GM23338 (cell line): Measurements from ENCODE around the gene GUCA2A. TPM values are rescaled to one million over a fixed set of nuclear protein-coding genes. Genes with fewer than 3 reads are reported as not detected.
A peak's percentile ranks its signal among the peaks of the same experiment; 100 is the strongest.

Experiments
- ATAC-seq: fragments of 200-7000 bp; cut with Tn5 transposase; 3 replicates; pipeline ENCODE4 v1.9.1; 2020
- DNase-seq: peaks from one replicate; pipeline ENCODE4 v3.0.0-alpha.2; 2015; ENCODE audit warnings: low spot score
- H2AFZ ChIP-seq: fragments of 200-600 bp; sonication (generic); 2 replicates; pipeline ENCODE4 v1.8.0; 2016; ENCODE audit warnings: antibody characterized with exemption, mild to moderate bottlenecking, moderate library complexity
- H3F3A ChIP-seq: fragments of 200-600 bp; sonication (generic); replicated peaks from 2 replicates; pipeline ENCODE4 v1.8.0; 2017; ENCODE audit warnings: antibody characterized with exemption, mixed run types, low read depth
- H3K27ac ChIP-seq: fragments of 200-600 bp; sonication (generic); 2 replicates; pipeline ENCODE4 v1.6.1; 2016; ENCODE audit warnings: low read depth
- H3K27me3 ChIP-seq: fragments of 200-600 bp; sonication (generic); 2 replicates; pipeline ENCODE4 v1.8.0; 2016; ENCODE audit warnings: mild to moderate bottlenecking, mixed run types, moderate library complexity; ENCODE audit not compliant: insufficient read depth
- H3K36me3 ChIP-seq: fragments of 200-600 bp; sonication (generic); 2 replicates; pipeline ENCODE4 v1.8.0; 2016; ENCODE audit warnings: mild to moderate bottlenecking; ENCODE audit not compliant: insufficient read depth
- H3K4me1 ChIP-seq: fragments of 200-600 bp; sonication (generic); 2 replicates; pipeline ENCODE4 v1.8.0; 2016; ENCODE audit warnings: mild to moderate bottlenecking, moderate library complexity; ENCODE audit not compliant: insufficient read depth
- H3K4me2 ChIP-seq: fragments of 200-600 bp; sonication (generic); 2 replicates; pipeline ENCODE4 v1.7.1; 2017; ENCODE audit warnings: mixed run types
- H3K4me3 ChIP-seq: fragments of 200-600 bp; sonication (generic); 2 replicates; pipeline ENCODE4 v1.6.1; 2016; ENCODE audit warnings: mixed run types
- H3K79me2 ChIP-seq: fragments of 200-600 bp; sonication (generic); replicated peaks from 2 replicates; pipeline ENCODE4 v1.8.0; 2017; ENCODE audit warnings: mild to moderate bottlenecking; ENCODE audit not compliant: insufficient read depth
- H3K9me2 ChIP-seq: fragments of 200-600 bp; sonication (generic); 2 replicates; pipeline ENCODE4 v1.8.0; 2017; ENCODE audit not compliant: insufficient read depth
- H4K20me1 ChIP-seq: fragments of 200-600 bp; sonication (generic); replicated peaks from 2 replicates; pipeline ENCODE4 v1.8.0; 2017; ENCODE audit warnings: mild to moderate bottlenecking; ENCODE audit not compliant: insufficient read depth
- H3K27ac Mint-ChIP-seq: 2 replicates; pipeline ENCODE4 v1.8.0; 2020; ENCODE audit warnings: inconsistent platforms, mild to moderate bottlenecking, moderate library complexity, mixed read lengths
- H3K27me3 Mint-ChIP-seq: 3 replicates; pipeline ENCODE4 v1.8.0; 2022; ENCODE audit warnings: low read depth, mild to moderate bottlenecking, moderate library complexity, mixed read lengths, inconsistent platforms; ENCODE audit not compliant: insufficient read depth, poor library complexity
- H3K36me3 Mint-ChIP-seq: 3 replicates; pipeline ENCODE4 v1.8.0; 2021; ENCODE audit warnings: low read depth, mild to moderate bottlenecking, inconsistent platforms, moderate library complexity, mixed read lengths
- H3K4me1 Mint-ChIP-seq: 3 replicates; pipeline ENCODE4 v1.8.0; 2020; ENCODE audit warnings: mild to moderate bottlenecking, inconsistent platforms, mixed read lengths
- H3K4me3 Mint-ChIP-seq: 3 replicates; pipeline ENCODE4 v1.8.0; 2021; ENCODE audit warnings: moderate library complexity, mild to moderate bottlenecking, inconsistent platforms, mixed read lengths
- H3K9me3 Mint-ChIP-seq: 3 replicates; pipeline ENCODE4 v1.8.0; 2020; ENCODE audit warnings: moderate library complexity, mild to moderate bottlenecking, inconsistent platforms, mixed read lengths
- CREB1 ChIP-seq: fragments of 250-450 bp; sonication (Bioruptor Pico); IDR thresholded peaks from 2 replicates; pipeline ENCODE4 v1.5.0; 2020; ENCODE audit warnings: low read depth, mild to moderate bottlenecking, moderate library complexity
- ETS1 ChIP-seq: IDR thresholded peaks from 2 replicates; pipeline ENCODE4 v1.6.1; 2016; ENCODE audit warnings: antibody characterized with exemption
- EZH2 ChIP-seq: fragments of 200-600 bp; sonication (generic); IDR thresholded peaks from one replicate; pipeline ENCODE4 v1.8.0; 2017; ENCODE audit warnings: antibody characterized with exemption, mild to moderate bottlenecking, low read depth; ENCODE audit not compliant: unreplicated experiment
- EZH2phosphoT487 ChIP-seq: fragments of 200-600 bp; sonication (generic); IDR thresholded peaks from one replicate; pipeline ENCODE4 v1.8.1; 2018; ENCODE audit warnings: antibody characterized with exemption; ENCODE audit not compliant: unreplicated experiment
- JUNB ChIP-seq: IDR thresholded peaks from one replicate; pipeline ENCODE4 v1.6.1; 2016; ENCODE audit warnings: antibody characterized with exemption; ENCODE audit not compliant: unreplicated experiment
- NANOG ChIP-seq: IDR thresholded peaks from 2 replicates; pipeline ENCODE4 v1.6.1; 2016; ENCODE audit warnings: antibody characterized with exemption, borderline replicate concordance
- POLR2AphosphoS5 ChIP-seq: IDR thresholded peaks from 2 replicates; pipeline ENCODE4 v1.6.1; 2016; ENCODE audit warnings: antibody characterized with exemption, low read depth
- STAT1 ChIP-seq: IDR thresholded peaks from one replicate; pipeline ENCODE4 v1.6.1; 2016; ENCODE audit warnings: antibody characterized with exemption; ENCODE audit not compliant: unreplicated experiment
- ZNF114 ChIP-seq: fragments of 250-450 bp; sonication (Bioruptor Pico); IDR thresholded peaks from 2 replicates; pipeline ENCODE4 v1.5.0; 2020; ENCODE audit warnings: mild to moderate bottlenecking, moderate library complexity
- ZNF331 ChIP-seq: fragments of 250-450 bp; sonication (Bioruptor Pico); IDR thresholded peaks from 2 replicates; pipeline ENCODE4 v1.5.0; 2020; ENCODE audit warnings: low read depth, mild to moderate bottlenecking, moderate library complexity
- ZNF462 ChIP-seq: fragments of 250-450 bp; sonication (Bioruptor Pico); IDR thresholded peaks from 2 replicates; pipeline ENCODE4 v1.5.0; 2020; ENCODE audit warnings: mild to moderate bottlenecking, moderate library complexity
- polyA plus RNA-seq: library from polyadenylated mRNA; unstranded; fragments of >200 nt; fragmentation: Nextera tagmentation; extraction: Ambion mirVana; gene quantifications from 2 replicates; pipeline ENCODE4 v1.2.1, GENCODE V29; 2016
- total RNA-seq: library from RNA; depleted of rRNA; stranded (reverse); fragments of >200 nt; shearing (Covaris generic); gene quantifications from 2 replicates; pipeline ENCODE4 v1.2.3, GENCODE V29; 2014
- TF ChIP-seq, protein P1 (sequence below), 2 experiments: fragments of 200-600 bp in 1 of 2; sonication (generic) in 1 of 2; conservative IDR thresholded peaks; 2 replicates each; pipeline versions ENCODE4 v1.5.1 to v1.6.1; 2016 to 2017; ENCODE audit warnings: antibody characterized with exemption in 2 of 2, low read depth in 2 of 2, mild to moderate bottlenecking in 2 of 2, moderate library complexity in 1 of 2
- TF ChIP-seq, protein P2 (sequence below): IDR thresholded peaks from one replicate; pipeline ENCODE4 v1.6.1; 2018; ENCODE audit warnings: antibody characterized with exemption; ENCODE audit not compliant: unreplicated experiment

The GUCA2A gene
- total and polyA plus RNA-seq, 2 experiments from 2014 or later = not detected

DNA sequence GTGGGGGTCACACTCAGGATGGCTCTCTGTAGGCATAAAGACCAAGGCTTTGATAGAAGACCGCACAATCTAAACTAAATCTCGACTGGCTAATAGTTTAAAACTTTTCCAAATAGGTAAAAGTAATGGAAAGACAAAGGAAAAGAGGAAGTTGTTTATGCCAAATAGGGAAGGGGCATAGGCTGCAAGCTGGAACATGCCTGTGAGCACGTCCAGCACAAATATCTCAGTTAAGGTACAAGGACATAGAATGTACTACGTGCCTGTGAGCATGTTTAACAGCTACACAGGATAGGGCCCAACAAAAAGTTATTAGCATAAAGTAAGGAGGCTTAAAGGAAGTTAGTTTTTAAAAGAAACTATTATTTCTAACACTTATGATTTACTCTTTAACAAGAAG lies 27.6 kb upstream of the GUCA2A start:
- DNase-seq (no peak), ATAC-seq (no peak)
- no peaks in the 10 kb centered on the region for H3K4me1 Mint-ChIP-seq
- Histone ChIP-seq H3K27ac (no peak overlapping the region), H3K4me3 (no peak overlapping the region), H3K9me2 (no peaks in the 10 kb centered on the region), H3K79me2 (0 out of 2 replicates have a peak, but pooled peaks cover 3% of the 10 kb centered on the region), H3K27me3 (no peaks in the 10 kb centered on the region), H2AFZ (no peak overlapping the region), H3K4me1 (no peaks in the 10 kb centered on the region), H3K36me3 (peaks cover 22% of the 10 kb centered on the region; the same call in 1 of the 2 replicates), H3K4me2 (no peak overlapping the region), H3F3A (no peaks in the 10 kb centered on the region), H4K20me1 (no peaks in the 10 kb centered on the region)
- H3K27ac Mint-ChIP-seq = 0 out of 2 replicates have a peak overlapping the region, but pooled peaks have one; percentile 8
- H3K9me3 Mint-ChIP-seq = no peaks in the 10 kb centered on the region
- H3K27me3 Mint-ChIP-seq = no peaks in the 10 kb centered on the region
- TF ChIP-seq STAT1 (no peak), EZH2 (no peak), POLR2AphosphoS5 (no peak), EZH2phosphoT487 (no peak), ZNF114 (no peak), CREB1 (CRISPR knock-in tag) (no peak), ETS1 (no peak), JUNB (no peak), NANOG (no peak), ZNF462 (CRISPR knock-in tag) (no peak), ZNF331 (CRISPR knock-in tag) (no peak)
- TF ChIP-seq, protein P1, sequence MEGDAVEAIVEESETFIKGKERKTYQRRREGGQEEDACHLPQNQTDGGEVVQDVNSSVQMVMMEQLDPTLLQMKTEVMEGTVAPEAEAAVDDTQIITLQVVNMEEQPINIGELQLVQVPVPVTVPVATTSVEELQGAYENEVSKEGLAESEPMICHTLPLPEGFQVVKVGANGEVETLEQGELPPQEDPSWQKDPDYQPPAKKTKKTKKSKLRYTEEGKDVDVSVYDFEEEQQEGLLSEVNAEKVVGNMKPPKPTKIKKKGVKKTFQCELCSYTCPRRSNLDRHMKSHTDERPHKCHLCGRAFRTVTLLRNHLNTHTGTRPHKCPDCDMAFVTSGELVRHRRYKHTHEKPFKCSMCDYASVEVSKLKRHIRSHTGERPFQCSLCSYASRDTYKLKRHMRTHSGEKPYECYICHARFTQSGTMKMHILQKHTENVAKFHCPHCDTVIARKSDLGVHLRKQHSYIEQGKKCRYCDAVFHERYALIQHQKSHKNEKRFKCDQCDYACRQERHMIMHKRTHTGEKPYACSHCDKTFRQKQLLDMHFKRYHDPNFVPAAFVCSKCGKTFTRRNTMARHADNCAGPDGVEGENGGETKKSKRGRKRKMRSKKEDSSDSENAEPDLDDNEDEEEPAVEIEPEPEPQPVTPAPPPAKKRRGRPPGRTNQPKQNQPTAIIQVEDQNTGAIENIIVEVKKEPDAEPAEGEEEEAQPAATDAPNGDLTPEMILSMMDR (conservative IDR thresholded peaks at IDR 0.05; ENCODE audit: low read depth in 2 of 2) = no peak
- TF ChIP-seq, protein P2, sequence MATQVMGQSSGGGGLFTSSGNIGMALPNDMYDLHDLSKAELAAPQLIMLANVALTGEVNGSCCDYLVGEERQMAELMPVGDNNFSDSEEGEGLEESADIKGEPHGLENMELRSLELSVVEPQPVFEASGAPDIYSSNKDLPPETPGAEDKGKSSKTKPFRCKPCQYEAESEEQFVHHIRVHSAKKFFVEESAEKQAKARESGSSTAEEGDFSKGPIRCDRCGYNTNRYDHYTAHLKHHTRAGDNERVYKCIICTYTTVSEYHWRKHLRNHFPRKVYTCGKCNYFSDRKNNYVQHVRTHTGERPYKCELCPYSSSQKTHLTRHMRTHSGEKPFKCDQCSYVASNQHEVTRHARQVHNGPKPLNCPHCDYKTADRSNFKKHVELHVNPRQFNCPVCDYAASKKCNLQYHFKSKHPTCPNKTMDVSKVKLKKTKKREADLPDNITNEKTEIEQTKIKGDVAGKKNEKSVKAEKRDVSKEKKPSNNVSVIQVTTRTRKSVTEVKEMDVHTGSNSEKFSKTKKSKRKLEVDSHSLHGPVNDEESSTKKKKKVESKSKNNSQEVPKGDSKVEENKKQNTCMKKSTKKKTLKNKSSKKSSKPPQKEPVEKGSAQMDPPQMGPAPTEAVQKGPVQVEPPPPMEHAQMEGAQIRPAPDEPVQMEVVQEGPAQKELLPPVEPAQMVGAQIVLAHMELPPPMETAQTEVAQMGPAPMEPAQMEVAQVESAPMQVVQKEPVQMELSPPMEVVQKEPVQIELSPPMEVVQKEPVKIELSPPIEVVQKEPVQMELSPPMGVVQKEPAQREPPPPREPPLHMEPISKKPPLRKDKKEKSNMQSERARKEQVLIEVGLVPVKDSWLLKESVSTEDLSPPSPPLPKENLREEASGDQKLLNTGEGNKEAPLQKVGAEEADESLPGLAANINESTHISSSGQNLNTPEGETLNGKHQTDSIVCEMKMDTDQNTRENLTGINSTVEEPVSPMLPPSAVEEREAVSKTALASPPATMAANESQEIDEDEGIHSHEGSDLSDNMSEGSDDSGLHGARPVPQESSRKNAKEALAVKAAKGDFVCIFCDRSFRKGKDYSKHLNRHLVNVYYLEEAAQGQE = no peak
- peaks cover 22% of the 10 kb centered on the region for H3K36me3 Mint-ChIP-seq
- H3K4me3 Mint-ChIP-seq = no peak overlapping the region
